H9 (cell line): Measurements from ENCODE around the gene CHMP1A. TPM values are rescaled to one million over a fixed set of nuclear protein-coding genes. Genes with fewer than 3 reads are reported as not detected.

Experiments used
- DNase-seq: peaks from one replicate; pipeline ENCODE4 v3.0.0-alpha.2; 2017
- H2AFZ ChIP-seq: one replicate; pipeline ENCODE4 v1.6.1; 2013; ENCODE audit warnings: mild to moderate bottlenecking, low read length, control low read depth, moderate library complexity
- H2AK5ac ChIP-seq: 2 replicates; pipeline ENCODE4 v1.6.1; 2013; ENCODE audit warnings: low read length, control low read depth, mixed read lengths; ENCODE audit not compliant: insufficient read length
- H2BK120ac ChIP-seq: one replicate; pipeline ENCODE4 v1.6.1; 2013; ENCODE audit warnings: low read depth, mild to moderate bottlenecking, low read length, control low read depth, inconsistent platforms; ENCODE audit not compliant: poor library complexity, severe bottlenecking
- H2BK12ac ChIP-seq: 2 replicates; pipeline ENCODE4 v1.6.1; 2013; ENCODE audit warnings: low read length, control low read depth, mixed read lengths, low read depth; ENCODE audit not compliant: insufficient read length
- H2BK15ac ChIP-seq: 2 replicates; pipeline ENCODE4 v1.6.1; 2013; ENCODE audit warnings: low read depth, low read length, control low read depth
- H2BK20ac ChIP-seq: one replicate; pipeline ENCODE4 v1.6.1; 2013; ENCODE audit warnings: low read depth, mild to moderate bottlenecking, low read length, control low read depth, inconsistent platforms; ENCODE audit not compliant: poor library complexity, severe bottlenecking
- H2BK5ac ChIP-seq: 2 replicates; pipeline ENCODE4 v1.6.1; 2013; ENCODE audit warnings: low read length, control low read depth, mixed read lengths; ENCODE audit not compliant: insufficient read length
- H3K14ac ChIP-seq: 2 replicates; pipeline ENCODE4 v1.6.1; 2013; ENCODE audit warnings: low read length, control low read depth; ENCODE audit not compliant: insufficient read depth
- H3K18ac ChIP-seq: 2 replicates; pipeline ENCODE4 v1.6.1; 2013; ENCODE audit warnings: low read depth, mild to moderate bottlenecking, mixed read lengths, low read length, control low read depth; ENCODE audit not compliant: insufficient read length
- H3K23ac ChIP-seq: 2 replicates; pipeline ENCODE4 v1.6.1; 2013; ENCODE audit warnings: low read length, control low read depth, mixed read lengths, low read depth; ENCODE audit not compliant: insufficient read length
- H3K23me2 ChIP-seq: 2 replicates; pipeline ENCODE4 v1.6.1; 2013; ENCODE audit warnings: low read depth, mild to moderate bottlenecking, mixed read lengths, low read length, control low read depth; ENCODE audit not compliant: insufficient read length, poor library complexity, severe bottlenecking
- H3K27ac ChIP-seq: 2 replicates; pipeline ENCODE4 v1.5.1; 2013; ENCODE audit warnings: low read length, control low read depth, mixed read lengths, low read depth; ENCODE audit not compliant: insufficient read length
- H3K27me3 ChIP-seq: 2 replicates; pipeline ENCODE4 v1.6.1; 2013; ENCODE audit warnings: low read length, control low read depth, inconsistent platforms; ENCODE audit not compliant: insufficient read depth
- H3K4ac ChIP-seq: 2 replicates; pipeline ENCODE4 v1.6.1; 2013; ENCODE audit warnings: low read depth, mild to moderate bottlenecking, control low read depth, inconsistent platforms, low read length, moderate library complexity
- H3K4me1 ChIP-seq: 2 replicates; pipeline ENCODE4 v1.6.1; 2013; ENCODE audit warnings: low read length, control low read depth, inconsistent platforms; ENCODE audit not compliant: insufficient read depth
- H3K4me2 ChIP-seq: 2 replicates; pipeline ENCODE4 v1.6.1; 2013; ENCODE audit warnings: low read length, control low read depth, mixed read lengths; ENCODE audit not compliant: insufficient read length, insufficient read depth
- H3K56ac ChIP-seq: 2 replicates; pipeline ENCODE4 v1.6.1; 2013; ENCODE audit warnings: low read depth, mild to moderate bottlenecking, mixed read lengths, low read length, control low read depth; ENCODE audit not compliant: insufficient read length
- H3K79me1 ChIP-seq: 2 replicates; pipeline ENCODE4 v1.6.1; 2013; ENCODE audit warnings: low read depth, mild to moderate bottlenecking, moderate library complexity, low read length, control low read depth, inconsistent platforms; ENCODE audit not compliant: insufficient read depth, poor library complexity, severe bottlenecking
- H3K79me2 ChIP-seq: 2 replicates; pipeline ENCODE4 v1.6.1; 2013; ENCODE audit warnings: low read length, control low read depth, inconsistent platforms; ENCODE audit not compliant: insufficient read depth
- H3K9ac ChIP-seq: 2 replicates; pipeline ENCODE4 v1.6.1; 2013; ENCODE audit warnings: low read length, control low read depth, mixed read lengths; ENCODE audit not compliant: insufficient read length; ENCODE audit errors: extremely low read depth
- H3K9me3 ChIP-seq: one replicate; pipeline ENCODE4 v1.6.1; 2013; ENCODE audit warnings: low read depth, low read length, inconsistent platforms; ENCODE audit not compliant: control insufficient read depth
- H3T11ph ChIP-seq: one replicate; pipeline ENCODE4 v1.6.1; 2013; ENCODE audit warnings: mild to moderate bottlenecking, low read length, control low read depth, inconsistent platforms
- H4K20me1 ChIP-seq: one replicate; pipeline ENCODE4 v1.6.1; 2013; ENCODE audit not compliant: control insufficient read depth, insufficient read length, insufficient read depth
- H4K5ac ChIP-seq: 2 replicates; pipeline ENCODE4 v1.6.1; 2013; ENCODE audit warnings: low read depth, mild to moderate bottlenecking, mixed read lengths, low read length, control low read depth; ENCODE audit not compliant: insufficient read length
- H4K8ac ChIP-seq: replicated peaks from 2 replicates; pipeline ENCODE4 v1.6.1; 2013; ENCODE audit warnings: low read length, control low read depth, mixed read lengths, low read depth; ENCODE audit not compliant: insufficient read length
- H4K91ac ChIP-seq: 2 replicates; pipeline ENCODE4 v1.6.1; 2013; ENCODE audit warnings: low read depth, mild to moderate bottlenecking, moderate library complexity, mixed read lengths, low read length, control low read depth; ENCODE audit not compliant: insufficient read length
- H3K27ac Mint-ChIP-seq, 3 experiments: 2 replicates in 2 of 3; 3 replicates in 1 of 3; pipeline ENCODE4 v1.8.0; 2020 to 2021; ENCODE audit warnings: mixed read lengths in 3 of 3, mild to moderate bottlenecking in 1 of 3, moderate library complexity in 1 of 3
- H3K27me3 Mint-ChIP-seq: 2 replicates; pipeline ENCODE4 v1.8.0; 2021; ENCODE audit warnings: low read depth, mild to moderate bottlenecking, moderate library complexity, mixed read lengths
- H3K36me3 Mint-ChIP-seq, 3 experiments: 2 replicates in 2 of 3; 3 replicates in 1 of 3; pipeline ENCODE4 v1.8.0; 2020 to 2021; ENCODE audit warnings: low read depth in 3 of 3, mixed read lengths in 3 of 3; ENCODE audit not compliant: insufficient read depth in 1 of 3
- H3K4me1 Mint-ChIP-seq, 2 experiments: 2 replicates each; pipeline ENCODE4 v1.8.0; 2020; ENCODE audit warnings: mixed read lengths in 2 of 2
- H3K4me3 Mint-ChIP-seq, 2 experiments: 2 replicates in 1 of 2; 3 replicates in 1 of 2; pipeline ENCODE4 v1.8.0; 2020 to 2021; ENCODE audit warnings: mild to moderate bottlenecking in 2 of 2, mixed read lengths in 2 of 2, moderate library complexity in 1 of 2
- H3K9me3 Mint-ChIP-seq, 2 experiments: 2 replicates in 1 of 2; 3 replicates in 1 of 2; pipeline ENCODE4 v1.8.0; 2020; ENCODE audit warnings: mild to moderate bottlenecking in 2 of 2, mixed read lengths in 2 of 2, moderate library complexity in 1 of 2
- WGBS: extraction: QIAGEN DNeasy Blood & Tissue Kit; methylation state at CpG from one replicate; pipeline ENCODE4 v1.1.7; 2013; ENCODE audit warnings: missing lambda C conversion rate, low lambda C conversion rate, mixed read lengths; ENCODE audit not compliant: insufficient read length; ENCODE audit errors: extremely low coverage; 5-methylcytosine and 5-hydroxymethylcytosine counted together
- total RNA-seq: library from RNA; stranded (reverse); gene quantifications from 2 replicates; pipeline ENCODE4 v1.2.1, GENCODE V29; 2021
- TF ChIP-seq, protein P1 (sequence below): fragments of 200-600 bp; sonication (generic); conservative IDR thresholded peaks from 3 replicates; pipeline ENCODE4 v1.8.0; 2021; ENCODE audit warnings: antibody characterized with exemption, mild to moderate bottlenecking

Gene CHMP1A
- total RNA-seq, 1 experiment from 2014 or later = 89.6 TPM

DNA sequence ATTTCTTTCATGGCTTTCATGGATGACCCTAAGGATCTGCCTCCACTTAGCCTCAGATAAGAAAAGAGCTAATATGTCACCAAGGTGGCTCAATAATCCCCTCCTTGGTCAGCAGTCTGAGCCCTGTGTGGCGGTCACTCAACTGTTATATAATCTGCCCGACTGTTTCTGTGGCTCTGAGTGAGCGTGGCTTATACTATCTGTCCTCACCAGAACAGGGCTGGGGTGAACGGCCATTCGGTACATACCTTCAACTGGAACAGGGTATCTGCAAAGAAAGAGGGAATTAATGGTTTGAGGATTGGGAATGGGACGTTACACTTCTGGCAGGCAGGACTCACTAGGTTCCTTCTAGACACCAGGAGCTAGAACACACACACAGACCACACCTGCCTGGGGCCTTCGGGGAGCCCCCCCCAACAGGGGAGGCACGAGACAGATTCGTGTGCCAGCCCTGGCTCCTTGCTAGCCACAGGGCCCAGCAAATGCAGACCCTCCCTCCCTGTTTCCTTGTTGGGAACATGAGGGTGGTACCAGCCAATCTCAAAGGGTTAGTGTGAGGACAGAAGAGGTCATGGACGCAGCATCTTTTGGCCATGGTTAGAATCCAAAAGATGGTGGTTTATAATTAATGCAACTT, 3.7 kb downstream of the CHMP1A start:
- Mint-ChIP-seq H3K27me3 (peaks cover 2% of the 10 kb centered on the region; the same call in 1 of the 2 replicates), H3K9me3 (no peaks in the 10 kb centered on the region; a peak in 2 of 5 replicates), H3K4me1 (peaks cover 9 to 13% of the 10 kb centered on the region in 2 experiments), H3K36me3 (peaks cover 11 to 36% (median 29%) of the 10 kb centered on the region in 3 experiments; a peak in 6 of 7 replicates), H3K27ac (no peak overlapping the region), H3K4me3 (no peak overlapping the region)
- no peaks in the 10 kb centered on the region for H3K9me3 ChIP-seq
- peaks cover 7% of the 10 kb centered on the region for H3K23me2 ChIP-seq
- no peak overlapping the region for H3K4me2 ChIP-seq
- H3K79me2 ChIP-seq = peaks cover 5% of the 10 kb centered on the region; the same call in 1 of the 2 replicates
- no peak overlapping the region for H4K5ac ChIP-seq
- H2BK120ac ChIP-seq = no peak overlapping the region
- H3K56ac ChIP-seq = no peak overlapping the region
- H2BK12ac ChIP-seq = no peak overlapping the region
- WGBS = no CpG with 5 or more reads among the region's 10 CpGs
- H3K9ac ChIP-seq = no peak overlapping the region
- H3K27me3 ChIP-seq = no peaks in the 10 kb centered on the region
- no peak for DNase-seq
- H4K20me1 ChIP-seq = no peaks in the 10 kb centered on the region
- no peak overlapping the region for H3K27ac ChIP-seq
- peaks cover 2% of the 10 kb centered on the region for H3K79me1 ChIP-seq
- no peak overlapping the region for H3K4ac ChIP-seq
- no peak overlapping the region for H3T11ph ChIP-seq
- no peak overlapping the region for H2BK15ac ChIP-seq
- no peak overlapping the region for H3K14ac ChIP-seq
- no peak overlapping the region for H2BK5ac ChIP-seq
- H4K8ac ChIP-seq = no peak overlapping the region
- no peak overlapping the region for H2AK5ac ChIP-seq
- TF ChIP-seq, protein P1, sequence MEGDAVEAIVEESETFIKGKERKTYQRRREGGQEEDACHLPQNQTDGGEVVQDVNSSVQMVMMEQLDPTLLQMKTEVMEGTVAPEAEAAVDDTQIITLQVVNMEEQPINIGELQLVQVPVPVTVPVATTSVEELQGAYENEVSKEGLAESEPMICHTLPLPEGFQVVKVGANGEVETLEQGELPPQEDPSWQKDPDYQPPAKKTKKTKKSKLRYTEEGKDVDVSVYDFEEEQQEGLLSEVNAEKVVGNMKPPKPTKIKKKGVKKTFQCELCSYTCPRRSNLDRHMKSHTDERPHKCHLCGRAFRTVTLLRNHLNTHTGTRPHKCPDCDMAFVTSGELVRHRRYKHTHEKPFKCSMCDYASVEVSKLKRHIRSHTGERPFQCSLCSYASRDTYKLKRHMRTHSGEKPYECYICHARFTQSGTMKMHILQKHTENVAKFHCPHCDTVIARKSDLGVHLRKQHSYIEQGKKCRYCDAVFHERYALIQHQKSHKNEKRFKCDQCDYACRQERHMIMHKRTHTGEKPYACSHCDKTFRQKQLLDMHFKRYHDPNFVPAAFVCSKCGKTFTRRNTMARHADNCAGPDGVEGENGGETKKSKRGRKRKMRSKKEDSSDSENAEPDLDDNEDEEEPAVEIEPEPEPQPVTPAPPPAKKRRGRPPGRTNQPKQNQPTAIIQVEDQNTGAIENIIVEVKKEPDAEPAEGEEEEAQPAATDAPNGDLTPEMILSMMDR = no peak
- H2BK20ac ChIP-seq = no peak overlapping the region
- no peak overlapping the region for H3K23ac ChIP-seq
- H4K91ac ChIP-seq = no peak overlapping the region
- no peaks in the 10 kb centered on the region for H3K4me1 ChIP-seq
- H3K18ac ChIP-seq = no peak overlapping the region
- H2AFZ ChIP-seq = no peak overlapping the region
